HEK293T (cell line): ENCODE data around the gene RGS3.

Experiments used
- CTCF ChIA-PET: fragments of 350-600 bp; formaldehyde crosslinking; extraction: SDS; loops from one replicate; lab custom pipeline; 2021; ENCODE audit warnings: antibody characterized with exemption, inconsistent platforms; lab: Yijun Ruan, JAX
- POLR2A ChIA-PET: fragments of 350-600 bp; formaldehyde crosslinking; extraction: SDS; loops from one replicate; lab custom pipeline; 2020; ENCODE audit warnings: antibody characterized with exemption, inconsistent platforms; lab: Yijun Ruan, JAX
- DNase-seq: peaks from one replicate; pipeline ENCODE4 v3.0.0; 2012; ENCODE audit warnings: mixed read lengths; ENCODE audit errors: extremely low spot score
- ARNT ChIP-seq: fragments of 450-650 bp; IDR thresholded peaks from 2 replicates; pipeline ENCODE4 v1.6.1; 2017; ENCODE audit warnings: mild to moderate bottlenecking
- BHLHE40 ChIP-seq: fragments of 450-650 bp; IDR thresholded peaks from 2 replicates; pipeline ENCODE4 v1.6.1; 2016; ENCODE audit warnings: mild to moderate bottlenecking, moderate library complexity, borderline replicate concordance
- CTBP1 ChIP-seq: fragments of 450-650 bp; IDR thresholded peaks from 2 replicates; pipeline ENCODE4 v1.6.1; 2016; ENCODE audit warnings: borderline replicate concordance
- ELF4 ChIP-seq: fragments of 450-650 bp; IDR thresholded peaks from 2 replicates; pipeline ENCODE4 v1.6.1; 2017; ENCODE audit warnings: antibody characterized with exemption
- FOXA1 ChIP-seq: fragments of 450-650 bp; IDR thresholded peaks from 2 replicates; pipeline ENCODE4 v1.6.1; 2016; ENCODE audit warnings: mild to moderate bottlenecking
- FOXK2 ChIP-seq: fragments of 450-650 bp; IDR thresholded peaks from 2 replicates; pipeline ENCODE4 v1.6.1; 2016; ENCODE audit warnings: mild to moderate bottlenecking
- FOXM1 ChIP-seq: fragments of 450-650 bp; IDR thresholded peaks from 2 replicates; pipeline ENCODE4 v1.6.1; 2017; ENCODE audit warnings: mild to moderate bottlenecking, borderline replicate concordance
- HDGF ChIP-seq: fragments of 450-650 bp; IDR thresholded peaks from 2 replicates; pipeline ENCODE4 v1.6.1; 2017; ENCODE audit warnings: antibody characterized with exemption, borderline replicate concordance
- L3MBTL2 ChIP-seq: fragments of 450-650 bp; conservative IDR thresholded peaks from 2 replicates; pipeline ENCODE4 v1.6.1; 2016; ENCODE audit warnings: mild to moderate bottlenecking
- LEF1 ChIP-seq: fragments of 450-650 bp; IDR thresholded peaks from 2 replicates; pipeline ENCODE4 v1.6.1; 2017; ENCODE audit warnings: mild to moderate bottlenecking, borderline replicate concordance
- NFRKB ChIP-seq: fragments of 450-650 bp; IDR thresholded peaks from 2 replicates; pipeline ENCODE4 v1.6.1; 2016; ENCODE audit warnings: mild to moderate bottlenecking, moderate library complexity
- SP1 ChIP-seq: fragments of 450-650 bp; IDR thresholded peaks from 2 replicates; pipeline ENCODE4 v1.6.1; 2017
- SUZ12 ChIP-seq: fragments of 450-650 bp; IDR thresholded peaks from 2 replicates; pipeline ENCODE4 v1.6.1; 2016; ENCODE audit warnings: mild to moderate bottlenecking
- TARDBP ChIP-seq: fragments of 450-650 bp; IDR thresholded peaks from 2 replicates; pipeline ENCODE4 v1.6.1; 2016
- ZNF384 ChIP-seq: fragments of 450-650 bp; IDR thresholded peaks from 2 replicates; pipeline ENCODE4 v1.6.1; 2016
- TF ChIP-seq, protein P1 (sequence below): fragments of 450-650 bp; IDR thresholded peaks from 2 replicates; pipeline ENCODE4 v1.6.1; 2016

The RGS3 gene

DNA sequence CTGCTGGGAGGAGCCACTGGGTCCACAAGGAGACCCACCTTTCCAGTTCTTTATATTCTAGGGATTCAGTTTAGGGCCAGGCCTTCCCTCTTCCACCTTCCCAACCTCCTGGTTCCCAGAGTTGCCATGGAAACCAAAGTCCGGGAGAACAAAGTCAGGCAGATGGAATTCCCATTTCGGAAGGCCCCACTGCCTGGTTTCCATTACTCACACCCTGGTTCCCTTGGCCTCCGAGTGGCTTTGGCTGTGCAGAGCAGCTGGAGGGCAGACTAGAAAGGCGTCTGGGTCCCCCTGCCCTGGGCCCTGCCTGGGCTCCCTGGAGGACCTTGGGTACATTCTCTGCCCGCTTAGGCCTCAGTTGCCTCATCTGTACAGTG, 136.1 kb downstream of the RGS3 start:
- ChIA-PET POLR2A (no interaction called here), CTCF (interaction anchor here (0.6 kb wide), 1 partner anchor 54 kb away, joined by 3 read pairs; no protein-coding TSS in a partner anchor)
- no peak for DNase-seq

GRCh38 chr9:113600023-113600823, 136.7 kb downstream of the RGS3 start:
- CTCF ChIA-PET: no interaction called here
- TF ChIP-seq SUZ12: no peak
- no peak for TF ChIP-seq ELF4
- no peak for TF ChIP-seq FOXK2
- no peak for TF ChIP-seq CTBP1
- no peak for DNase-seq
- POLR2A ChIA-PET: no interaction called here

More for the DNA sequence above, 136.1 kb downstream of the RGS3 start:
- TF ChIP-seq LEF1 (no peak), L3MBTL2 (no peak), SUZ12 (no peak), HDGF (no peak), FOXK2 (no peak), NFRKB (no peak), ELF4 (no peak), FOXM1 (no peak)
- TF ChIP-seq, protein P1, sequence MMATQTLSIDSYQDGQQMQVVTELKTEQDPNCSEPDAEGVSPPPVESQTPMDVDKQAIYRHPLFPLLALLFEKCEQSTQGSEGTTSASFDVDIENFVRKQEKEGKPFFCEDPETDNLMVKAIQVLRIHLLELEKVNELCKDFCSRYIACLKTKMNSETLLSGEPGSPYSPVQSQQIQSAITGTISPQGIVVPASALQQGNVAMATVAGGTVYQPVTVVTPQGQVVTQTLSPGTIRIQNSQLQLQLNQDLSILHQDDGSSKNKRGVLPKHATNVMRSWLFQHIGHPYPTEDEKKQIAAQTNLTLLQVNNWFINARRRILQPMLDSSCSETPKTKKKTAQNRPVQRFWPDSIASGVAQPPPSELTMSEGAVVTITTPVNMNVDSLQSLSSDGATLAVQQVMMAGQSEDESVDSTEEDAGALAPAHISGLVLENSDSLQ: no peak

DNA sequence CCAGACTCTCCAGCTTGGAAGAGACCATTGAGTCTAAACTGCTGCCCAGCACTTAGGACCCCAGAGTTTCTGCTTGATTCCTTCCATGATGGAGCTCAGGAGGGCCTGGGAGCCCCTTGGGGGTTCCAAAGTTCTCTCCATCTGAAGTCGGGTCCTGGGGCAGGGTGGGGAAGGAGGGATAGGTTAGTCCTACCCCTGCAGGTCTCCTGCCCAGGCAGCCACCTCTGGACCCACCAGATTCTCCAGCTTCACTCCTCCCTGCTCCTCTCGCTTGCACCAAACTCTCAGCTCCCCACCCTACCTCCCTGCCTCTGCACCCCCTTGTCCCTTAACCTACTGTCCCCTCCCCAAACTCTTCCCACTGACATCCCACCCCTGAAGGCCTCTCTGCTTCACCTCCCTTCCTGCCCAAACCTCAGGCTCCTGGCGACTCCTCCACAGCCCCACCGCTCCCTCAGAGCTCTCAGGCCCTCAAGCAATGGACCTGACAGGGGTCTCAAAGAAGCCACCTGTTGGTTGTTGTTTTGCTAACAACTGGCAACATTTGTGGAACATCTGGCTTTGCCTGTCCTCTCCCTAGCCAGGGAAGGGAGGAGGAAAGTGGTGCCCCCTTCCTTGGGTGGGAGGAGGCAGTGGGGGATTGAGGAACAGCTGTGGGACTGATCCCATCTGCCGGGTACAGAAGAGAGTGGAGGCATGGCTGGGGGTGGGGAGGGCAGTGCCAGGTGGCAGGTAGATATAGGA, 137.5 kb downstream of the RGS3 start:
- no peak for TF ChIP-seq SP1
- no peak for TF ChIP-seq FOXK2
- TF ChIP-seq ELF4: no peak
- no peak for TF ChIP-seq FOXA1
- TF ChIP-seq TARDBP: no peak
- no peak for TF ChIP-seq LEF1
- no peak for TF ChIP-seq ZNF384
- no peak for TF ChIP-seq CTBP1
- TF ChIP-seq SUZ12: no peak
- no peak for TF ChIP-seq BHLHE40
- no peak for TF ChIP-seq ARNT
- DNase-seq: no peak
- ChIA-PET POLR2A (interaction anchor here (1.4 kb wide), 1 partner anchor 54 kb away, joined by 3 read pairs; no protein-coding TSS in a partner anchor), CTCF (interaction anchor here (2.9 kb wide), 1 partner anchor 10 kb away, joined by 7 read pairs; no protein-coding TSS in a partner anchor)

DNA sequence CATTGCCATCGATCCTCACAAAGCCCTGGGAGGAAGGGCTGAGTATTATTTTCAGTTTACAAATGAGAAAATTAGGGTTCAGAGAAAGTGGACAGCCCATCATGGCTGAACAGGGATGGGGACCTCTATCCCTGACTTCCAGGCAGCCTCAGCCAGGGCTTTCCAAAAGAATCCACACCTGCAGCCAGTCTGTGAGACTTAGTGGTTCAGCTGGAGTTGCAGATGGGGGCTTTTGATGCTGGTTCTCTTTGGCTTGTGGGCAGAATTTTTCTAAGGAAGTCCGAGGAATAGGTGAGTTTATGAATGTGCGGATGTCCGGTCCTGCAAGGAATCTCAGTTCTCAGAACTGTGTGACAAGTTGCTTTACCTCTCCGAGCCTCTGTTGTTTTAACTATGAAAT, 138.1 kb downstream of the RGS3 start:
- TF ChIP-seq SUZ12 (no peak), LEF1 (no peak), FOXA1 (no peak), FOXK2 (no peak), ELF4 (no peak), TARDBP (no peak), HDGF (no peak), FOXM1 (no peak), SP1 (no peak), NFRKB (no peak), L3MBTL2 (no peak), BHLHE40 (no peak), CTBP1 (no peak), ZNF384 (no peak), ARNT (no peak)
- TF ChIP-seq, protein P1: no peak
- POLR2A ChIA-PET: interaction anchor here (1.2 to 2.3 kb wide), 3 partner anchors 7 to 53 kb away, joined by 3 to 14 read pairs (median 3); no protein-coding TSS in a partner anchor
- no peak for DNase-seq
- CTCF ChIA-PET: interaction anchor here (2.9 kb wide), 1 partner anchor 10 kb away, joined by 7 read pairs; no protein-coding TSS in a partner anchor

DNA sequence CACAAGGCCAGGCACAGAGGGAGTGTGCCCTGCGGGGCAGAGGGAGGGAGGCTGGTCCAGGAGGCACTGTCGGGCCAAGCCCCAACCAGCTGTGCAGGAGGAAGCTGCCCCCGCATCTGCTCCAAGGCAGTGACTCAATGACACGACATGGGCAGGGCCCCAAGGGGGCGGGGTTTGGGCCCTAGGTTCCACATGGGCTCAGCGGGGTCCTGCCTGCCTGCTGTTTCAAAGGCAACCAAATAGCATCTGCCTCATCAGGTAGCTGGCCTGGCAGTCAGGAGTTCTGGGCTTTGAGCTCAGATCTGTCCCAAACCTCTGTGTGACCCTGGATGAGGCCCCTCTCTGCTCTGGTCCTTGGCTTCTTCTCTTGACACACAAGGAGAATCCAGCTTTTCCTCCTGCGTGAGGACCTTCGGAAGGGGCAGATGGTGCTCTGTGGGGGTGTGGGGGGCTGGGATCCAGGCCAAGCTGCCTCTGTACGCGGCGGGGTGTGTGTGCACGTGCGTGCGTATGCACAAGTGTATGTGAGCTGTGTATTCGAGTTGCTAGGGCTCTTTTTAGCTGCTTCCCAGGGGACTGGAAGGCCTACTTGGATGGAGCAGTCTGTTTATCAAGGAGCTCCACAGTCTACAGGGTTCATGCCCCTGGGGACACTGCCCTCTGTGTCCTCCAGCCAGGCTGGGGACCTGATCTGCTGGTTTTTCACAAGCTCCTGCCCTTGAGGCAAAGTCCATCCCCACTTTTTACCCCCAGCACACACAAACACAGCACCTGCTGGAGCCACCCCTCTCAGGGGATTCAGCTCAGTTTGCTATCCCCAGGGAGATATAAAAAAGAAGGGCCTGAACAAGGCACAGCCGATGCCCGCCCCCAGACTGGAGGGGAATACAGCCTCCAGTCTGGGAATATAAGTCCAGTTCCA, 138.9 kb downstream of the RGS3 start:
- ChIA-PET CTCF (interaction anchor here (0.6 to 2.9 kb wide), 5 partner anchors 9 to 82 kb away, joined by 3 to 7 read pairs (median 4); no protein-coding TSS in a partner anchor), POLR2A (interaction anchor here (0.9 to 2.3 kb wide), 4 partner anchors 8 to 192 kb away, joined by 3 to 14 read pairs (median 4); partner anchors contain the start of genes C9orf43 and POLE3)
- DNase-seq: peak; percentile 33
- TF ChIP-seq FOXK2: no peak
- TF ChIP-seq L3MBTL2: 0 out of 2 replicates have a peak, but pooled peaks have one; percentile 32

DNA sequence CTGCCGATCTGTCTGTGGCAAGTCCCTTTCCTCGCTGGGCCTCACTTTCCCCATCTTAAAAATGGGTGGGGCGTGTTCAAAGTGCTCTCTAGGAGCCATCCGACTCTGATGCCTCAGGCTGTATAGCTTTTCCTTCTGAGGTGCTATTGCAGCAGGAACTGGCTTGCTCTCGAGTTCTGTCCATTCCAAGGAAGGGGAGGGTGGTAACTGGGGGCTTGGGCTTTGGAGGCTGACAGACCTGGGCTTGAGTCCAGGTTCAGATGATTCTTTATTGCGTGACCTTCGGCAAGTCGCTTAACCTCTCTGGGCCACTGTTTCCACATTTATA, 139.5 kb downstream of the RGS3 start:
- POLR2A ChIA-PET: interaction anchor here (0.9 to 2.3 kb wide), 3 partner anchors 9 to 193 kb away, joined by 3 to 14 read pairs (median 4); partner anchors contain the start of genes C9orf43 and POLE3
- no peak for TF ChIP-seq FOXA1
- no peak for TF ChIP-seq SUZ12
- TF ChIP-seq FOXK2: no peak
- no peak for TF ChIP-seq ARNT
- TF ChIP-seq, protein P1: no peak
- TF ChIP-seq ELF4: no peak
- no peak for TF ChIP-seq FOXM1
- no peak for TF ChIP-seq ZNF384
- no peak for TF ChIP-seq NFRKB

More for the DNA sequence above, 139.5 kb downstream of the RGS3 start:
- CTCF ChIA-PET: interaction anchor here (0.8 to 2.9 kb wide), 4 partner anchors 9 to 54 kb away, joined by 3 to 7 read pairs (median 4); no protein-coding TSS in a partner anchor
- no peak for DNase-seq
